Measurements from ENCODE around the gene PRDM2.

The PRDM2 gene

DNA sequence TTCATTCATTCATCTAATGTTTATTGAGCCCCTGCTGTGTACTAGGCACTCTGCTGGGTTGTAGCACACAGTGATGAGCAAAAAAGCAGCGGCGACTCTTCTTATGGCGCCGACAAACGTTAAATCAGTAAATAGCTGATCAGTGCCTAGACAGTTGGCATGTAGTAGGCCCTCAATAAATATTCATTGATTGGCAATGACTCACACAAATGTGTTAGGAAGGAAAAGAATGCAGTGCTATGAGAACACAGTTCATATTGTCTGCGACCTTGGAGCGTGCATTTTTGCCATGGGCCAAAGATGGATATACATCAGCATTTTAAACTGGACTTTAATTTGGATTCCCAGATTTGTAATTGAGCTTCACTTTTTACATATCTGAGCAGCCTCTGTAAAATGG, 52.0 kb downstream of the PRDM2 start:
- TF ChIP-seq CTCF (IDR thresholded peaks at IDR 0.05; ENCODE audit: low read depth, low read length): no peak
- DNase-seq (ENCODE audit: extremely low read depth, low read depth): no peak

GRCh38 chr1:13752852-13753251, 52.9 kb downstream of the PRDM2 start:
- no peak for DNase-seq (ENCODE audit: extremely low read depth, low read depth)
- TF ChIP-seq CTCF (IDR thresholded peaks at IDR 0.05; ENCODE audit: low read depth, low read length): no peak

DNA sequence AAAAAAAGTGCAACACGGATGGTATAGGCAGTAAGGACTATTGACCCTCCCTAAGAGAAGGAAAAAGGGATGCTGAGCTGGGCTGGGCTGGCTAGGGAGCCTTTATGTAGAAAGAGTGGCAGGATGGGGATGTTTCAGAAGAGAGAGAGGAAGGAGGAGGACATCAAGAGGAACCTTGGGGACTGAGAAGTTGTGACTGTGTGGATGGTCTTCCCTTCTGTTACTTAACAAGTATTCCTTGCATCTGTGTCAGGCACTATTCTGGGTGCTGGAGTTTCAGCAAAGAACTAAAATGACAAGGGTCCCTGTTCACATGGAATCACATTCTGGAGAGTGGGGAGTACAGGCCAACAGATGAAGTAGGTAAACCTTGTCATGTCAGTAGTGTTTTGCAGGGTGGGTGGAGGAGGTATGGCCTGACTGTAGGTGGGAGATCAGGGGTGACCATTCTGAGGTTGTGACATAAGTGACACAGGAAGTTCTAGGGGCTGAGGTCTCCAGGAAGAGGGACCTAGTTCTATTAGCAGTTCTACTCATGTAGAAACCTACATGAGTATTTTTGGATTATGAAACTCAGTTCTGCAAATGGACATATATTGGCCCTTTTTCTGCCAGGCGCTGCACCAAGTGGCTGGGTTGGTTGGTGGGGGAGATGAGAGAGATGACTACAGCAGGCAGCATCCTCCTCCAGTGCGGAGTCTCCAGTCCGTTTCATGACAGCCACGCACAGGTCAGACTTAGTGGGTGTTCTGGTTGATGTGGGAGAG, 53.8 kb downstream of the PRDM2 start:
- TF ChIP-seq CTCF (IDR thresholded peaks at IDR 0.05; ENCODE audit: low read depth, low read length): no peak
- no peak for DNase-seq (ENCODE audit: extremely low read depth, low read depth)

DNA sequence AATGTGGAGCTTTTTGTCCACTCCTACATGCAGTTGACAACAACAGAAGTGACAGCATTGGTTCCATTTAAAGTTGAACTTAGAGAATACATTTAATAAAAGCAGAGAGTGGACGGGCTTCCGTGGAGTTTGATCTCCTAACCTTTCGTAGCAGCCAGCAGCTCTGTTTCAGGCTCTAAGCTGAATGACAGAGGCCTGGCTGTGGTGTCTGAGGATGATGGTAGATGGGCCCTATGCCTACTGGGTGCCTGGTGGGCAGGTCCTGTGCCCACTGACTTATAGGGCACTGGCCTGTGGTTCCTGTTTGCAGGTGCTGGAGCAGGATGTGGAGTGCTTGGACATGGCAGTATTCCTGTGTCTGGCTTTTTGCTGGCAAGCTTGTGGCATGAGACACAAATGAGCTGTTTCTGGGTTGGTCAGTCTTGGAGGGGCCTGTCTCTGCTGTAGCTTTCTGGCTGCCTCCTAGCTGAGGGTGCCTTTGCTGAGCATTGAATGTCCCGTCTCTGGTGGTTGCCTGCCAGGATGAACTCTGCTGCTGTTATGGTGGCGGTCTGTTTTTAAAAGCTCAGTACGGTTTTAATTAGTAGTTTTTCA, 54.6 kb downstream of the PRDM2 start:
- no peak for TF ChIP-seq CTCF (IDR thresholded peaks at IDR 0.05; ENCODE audit: low read depth, low read length)
- no peak for DNase-seq (ENCODE audit: extremely low read depth, low read depth)

GRCh38 chr1:13756557-13757315, 56.7 kb downstream of the PRDM2 start:
- DNase-seq (ENCODE audit: extremely low read depth, low read depth): no peak
- no peak for TF ChIP-seq CTCF (IDR thresholded peaks at IDR 0.05; ENCODE audit: low read depth, low read length)

DNA sequence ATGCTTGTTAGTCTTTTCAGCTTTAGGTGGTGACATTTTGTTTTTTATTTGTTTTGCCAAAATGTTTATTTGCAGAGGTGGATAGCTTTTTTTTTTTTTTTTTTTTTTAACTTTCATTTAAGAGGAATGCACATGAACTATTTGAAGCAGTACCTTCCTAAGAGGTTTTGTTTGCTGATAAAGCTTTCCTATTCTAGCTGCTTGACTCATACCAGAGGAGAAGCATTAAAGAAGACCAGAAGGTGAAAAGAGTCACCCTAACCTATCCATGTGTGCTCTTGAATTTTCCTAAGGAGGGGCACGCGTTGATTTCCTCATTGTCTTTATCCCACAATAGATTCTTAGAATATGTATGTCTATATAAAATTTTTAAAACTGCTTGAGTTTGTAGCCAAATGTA, 57.7 kb downstream of the PRDM2 start:
- DNase-seq (ENCODE audit: extremely low read depth, low read depth): no peak
- no peak for TF ChIP-seq CTCF (IDR thresholded peaks at IDR 0.05; ENCODE audit: low read depth, low read length)

- DNase-seq (ENCODE audit: extremely low read depth, low read depth): no peak
- no peak for TF ChIP-seq CTCF (IDR thresholded peaks at IDR 0.05; ENCODE audit: low read depth, low read length)
Observed at GRCh38 chr1:13759072-13759471, 59.1 kb downstream of the PRDM2 start.
